Cardiac atrium fibroblast (primary cell): ENCODE results near the gene MROH7. TPM values are rescaled to one million over a fixed set of nuclear protein-coding genes. Genes with fewer than 3 reads are reported as not detected.

ENCODE experiments used
- total RNA-seq: library from RNA; depleted of rRNA; stranded (reverse); fragments of >200 nt; gene quantifications from 2 replicates; pipeline ENCODE4 v1.2.3, GENCODE V29; 2015

The MROH7 gene
- 0.54 TPM in 1 of 2 replicates, not detected in the other for total RNA-seq

DNA sequence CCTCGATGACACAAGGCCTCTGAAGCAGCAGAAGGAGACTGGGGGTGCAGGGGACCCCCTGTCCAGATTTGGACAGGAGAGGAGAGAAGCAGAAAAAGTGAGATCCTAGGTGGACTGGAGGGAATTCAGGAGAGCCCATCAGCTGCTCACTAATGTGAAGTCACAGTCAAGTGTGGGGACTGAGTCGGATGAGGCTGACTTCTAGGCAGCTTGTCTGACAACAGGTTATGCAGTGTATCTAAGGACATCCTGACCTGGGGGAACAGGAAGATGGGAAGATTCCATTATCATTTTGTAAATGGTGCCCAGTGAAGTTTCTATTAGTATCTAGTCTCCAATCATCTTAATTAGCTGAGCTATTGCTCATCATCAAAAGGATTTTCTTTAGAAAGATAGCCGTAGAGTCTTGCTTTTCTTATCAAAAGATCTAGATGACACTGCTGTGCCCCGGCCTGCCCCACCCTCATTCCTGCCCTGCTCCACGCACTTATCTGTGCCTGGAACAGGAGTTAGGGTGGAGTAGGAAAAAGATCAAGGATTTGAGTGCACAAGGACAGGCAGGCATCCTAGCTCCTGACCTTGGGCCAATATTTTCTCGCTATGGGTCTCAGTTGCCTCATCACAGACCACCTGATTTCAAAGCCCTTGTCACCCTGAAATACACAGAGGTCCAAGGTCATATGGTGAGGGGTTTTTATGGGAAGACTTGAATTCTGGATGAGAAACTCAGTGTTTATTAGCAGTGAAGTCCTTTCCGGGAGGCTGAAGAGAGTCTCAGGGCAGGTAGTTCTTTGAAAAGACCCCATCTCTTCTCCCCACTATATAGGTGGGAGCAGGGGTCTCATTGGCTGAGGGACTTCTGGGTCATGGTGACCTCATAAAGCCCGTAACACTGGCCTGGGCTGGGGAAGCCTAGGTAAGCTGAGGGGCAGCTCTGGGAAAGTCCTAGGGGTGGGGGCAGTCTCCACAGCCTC is at the start of gene MROH7:
Gene MROH7 (plus strand): TSS at position 924 of the 974 bp plus-strand sequence. CDS start 11,141 bp downstream, outside the sequence.

GRCh38 chr1:54623216-54624007 is 18.2 kb upstream of the MROH7 start, which contains the start of gene FAM151A:
FAM151A (minus strand) TSS chr1:54623525; CDS start chr1:54623395, 130 bp downstream.

GRCh38 chr1:54715493-54716298 is 74.1 kb downstream of the MROH7 start, which contains the start of gene TTC4:
TTC4 (plus strand) TSS chr1:54715861; CDS start chr1:54715909, 48 bp downstream.

Other genes starting within 250 kb of the MROH7 start
- 12.3 and 19.9 TPM in 2 replicates for gene SSBP3, start 235.4 kb upstream of the MROH7 start, total RNA-seq
- 0.32 and 1.1 TPM in 2 replicates for gene ACOT11, start 93.6 kb upstream of the MROH7 start, total RNA-seq
- not detected in 2 replicates for gene FAM151A, start 18.3 kb upstream of the MROH7 start, total RNA-seq
- 12.5 and 15.4 TPM in 2 replicates for gene TTC4, start 74.1 kb downstream of the MROH7 start, total RNA-seq
- 5.8 and 7.4 TPM in 2 replicates for gene PARS2, start 122.7 kb downstream of the MROH7 start, total RNA-seq
- not detected in 2 replicates for gene TTC22, start 159.5 kb downstream of the MROH7 start, total RNA-seq
- gene DHCR24, start 245.4 kb downstream of the MROH7 start, total RNA-seq: 67.5 and 136 TPM in 2 replicates